B cell (primary cell): ENCODE results near the gene CBX2. TPM values are rescaled to one million over a fixed set of nuclear protein-coding genes. Genes with fewer than 3 reads are reported as not detected.
"Not testable (repeated sequence)": the region's sequence is repeated elsewhere in the genome, so short reads cannot be mapped to it uniquely, and the experiment has no call there.

Source experiments
- ATAC-seq: fragments of 200-7000 bp; cut with Tn5 transposase; one replicate; pipeline ENCODE4 v1.10.0; 2021; ENCODE audit warnings: low read depth, mild to moderate bottlenecking, moderate number of reproducible peaks, moderate library complexity
- CTCF ChIA-PET: fragments of 350-600 bp; sonication (Branson Sonifier 250); formaldehyde crosslinking; loops from one replicate; lab custom pipeline; 2021; ENCODE audit warnings: antibody characterized with exemption, inconsistent platforms; lab: Charles Lee
- POLR2A ChIA-PET: fragments of 350-600 bp; sonication (Branson Sonifier 250); formaldehyde crosslinking; loops from one replicate; lab custom pipeline; 2021; ENCODE audit warnings: antibody characterized with exemption; lab: Charles Lee
- DNase-seq: peaks from one replicate; pipeline ENCODE4 v3.0.0; 2013
- H2AFZ ChIP-seq: 2 replicates; pipeline ENCODE4 v1.6.1; 2012; ENCODE audit warnings: mild to moderate bottlenecking, low read depth, low read length; ENCODE audit not compliant: insufficient read depth, poor library complexity, severe bottlenecking
- H3K27ac ChIP-seq, 2 donors: 1 replicate in 1 of 2; 2 replicates in 1 of 2; pipeline ENCODE4 v1.5.1; 2012 to 2013; ENCODE audit warnings: low read length in 2 of 2, mild to moderate bottlenecking in 2 of 2, moderate library complexity in 1 of 2
- H3K27me3 ChIP-seq, 4 experiments: fragments of 200-600 bp in 1 of 4; sonication (generic) in 1 of 4; replicated peaks in 1 of 4; 1 replicate in 2 of 4; 2 replicates in 2 of 4; pipeline versions ENCODE4 v1.6.1 to v1.7.0; 2013 to 2016; ENCODE audit warnings: low read length in 3 of 4, mild to moderate bottlenecking in 2 of 4, mixed read lengths in 1 of 4, moderate library complexity in 1 of 4; ENCODE audit not compliant: insufficient read depth in 4 of 4, control insufficient read depth in 3 of 4; ENCODE audit errors: control extremely low read depth in 1 of 4
- H3K36me3 ChIP-seq, 2 experiments: replicated peaks in 1 of 2; 1 replicate in 1 of 2; 2 replicates in 1 of 2; pipeline versions ENCODE4 v1.6.1 to v1.7.1; 2013; ENCODE audit warnings: low read length in 1 of 2; ENCODE audit not compliant: insufficient read depth in 2 of 2, control insufficient read depth in 1 of 2; ENCODE audit errors: control extremely low read depth in 1 of 2, extremely low read depth in 1 of 2
- H3K4me1 ChIP-seq, 2 donors: fragments of 200-600 bp in 1 of 2; sonication (generic) in 1 of 2; 1 replicate in 1 of 2; 2 replicates in 1 of 2; pipeline versions ENCODE4 v1.5.1 to v1.6.1; 2013 to 2017; ENCODE audit warnings: low read length in 2 of 2; ENCODE audit not compliant: control insufficient read depth in 2 of 2, insufficient read depth in 2 of 2
- H3K4me2 ChIP-seq: replicated peaks from 2 replicates; pipeline ENCODE3; 2012; ENCODE audit warnings: mild to moderate bottlenecking, low read depth, low read length; ENCODE audit not compliant: poor library complexity, severe bottlenecking
- H3K4me3 ChIP-seq, 5 experiments: fragments of 200-600 bp in 1 of 5; sonication (generic) in 1 of 5; 1 replicate in 3 of 5; 2 replicates in 2 of 5; pipeline versions ENCODE4 v1.5.1 to v1.7.0; 2011 to 2016; ENCODE audit warnings: low read length in 4 of 5, mild to moderate bottlenecking in 4 of 5, low read depth in 2 of 5, control low read depth in 1 of 5, moderate library complexity in 1 of 5; ENCODE audit not compliant: insufficient read depth in 1 of 5; ENCODE audit errors: control extremely low read depth in 1 of 5, extremely low read depth in 1 of 5
- H3K79me2 ChIP-seq: fragments of 200-600 bp; sonication (generic); one replicate; pipeline ENCODE4 v1.6.0; 2016; ENCODE audit warnings: low read length; ENCODE audit not compliant: control insufficient read depth, insufficient read depth
- H3K9ac ChIP-seq: fragments of 200-600 bp; sonication (generic); 2 replicates; pipeline ENCODE4 v1.6.1; 2017; ENCODE audit warnings: mild to moderate bottlenecking, low read length, moderate library complexity
- H3K9me3 ChIP-seq, 3 donors: one replicate each; pipeline versions ENCODE4 v1.6.1 to v1.7.1; 2013; ENCODE audit warnings: low read length in 2 of 3; ENCODE audit not compliant: control insufficient read depth in 2 of 3, insufficient read depth in 1 of 3; ENCODE audit errors: control extremely low read depth in 1 of 3
- H4K20me1 ChIP-seq: 2 replicates; pipeline ENCODE4 v1.6.0; 2012; ENCODE audit warnings: mild to moderate bottlenecking, low read length; ENCODE audit not compliant: insufficient read depth, control insufficient read depth, poor library complexity, severe bottlenecking
- H3K27ac Mint-ChIP-seq: one replicate; pipeline ENCODE4 v1.8.0; 2021; ENCODE audit warnings: mixed read lengths
- H3K27me3 Mint-ChIP-seq: one replicate; pipeline ENCODE4 v1.8.0; 2021; ENCODE audit warnings: mixed read lengths
- H3K4me1 Mint-ChIP-seq: one replicate; pipeline ENCODE4 v1.8.0; 2021; ENCODE audit warnings: mixed read lengths
- H3K4me3 Mint-ChIP-seq: one replicate; pipeline ENCODE4 v1.8.0; 2021; ENCODE audit warnings: mixed read lengths
- H3K9me3 Mint-ChIP-seq: one replicate; pipeline ENCODE4 v1.8.0; 2022; ENCODE audit warnings: mixed read lengths; ENCODE audit not compliant: insufficient read depth
- EZH2 ChIP-seq: IDR thresholded peaks from 2 replicates; pipeline ENCODE4 v1.6.1; 2012; ENCODE audit warnings: borderline replicate concordance, low read depth, mild to moderate bottlenecking, moderate library complexity, low read length; ENCODE audit not compliant: insufficient read depth, poor library complexity, severe bottlenecking
- WGBS: methylation state at CpG from one replicate; pipeline ENCODE4 v1.1.5; 2013; ENCODE audit warnings: missing lambda C conversion rate; ENCODE audit not compliant: insufficient coverage; 5-methylcytosine and 5-hydroxymethylcytosine counted together
- intact Hi-C: fragments of 100-400 bp; cut with micrococcal nuclease; formaldehyde crosslinking; loops from one replicate; pipeline ENCODE4 v1.10.0; 2022
- polyA plus RNA-seq: library from polyadenylated mRNA; depleted of rRNA; stranded (reverse); fragments of >200 nt; gene quantifications from 2 replicates; pipeline ENCODE4 v1.2.3, GENCODE V29; 2012
- total RNA-seq, 2 donors: library from RNA; stranded (reverse); fragments of 120-200 nt in 1 of 2; gene quantifications; 1 replicate in 1 of 2; 2 replicates in 1 of 2; pipeline versions ENCODE4 v1.2.3 to v1.2.4, GENCODE V29; 2013 to 2022
- TF ChIP-seq, protein P1 (sequence below): fragments of 200-600 bp; IDR thresholded peaks from one replicate; pipeline ENCODE4 v1.8.0; 2022; ENCODE audit warnings: antibody characterized with exemption, mild to moderate bottlenecking

CBX2 gene
- total and polyA plus RNA-seq, 2 donors (not counting 1 experiment from before 2014, with no cell fraction given), result 0.10 to 0.47 TPM

DNA sequence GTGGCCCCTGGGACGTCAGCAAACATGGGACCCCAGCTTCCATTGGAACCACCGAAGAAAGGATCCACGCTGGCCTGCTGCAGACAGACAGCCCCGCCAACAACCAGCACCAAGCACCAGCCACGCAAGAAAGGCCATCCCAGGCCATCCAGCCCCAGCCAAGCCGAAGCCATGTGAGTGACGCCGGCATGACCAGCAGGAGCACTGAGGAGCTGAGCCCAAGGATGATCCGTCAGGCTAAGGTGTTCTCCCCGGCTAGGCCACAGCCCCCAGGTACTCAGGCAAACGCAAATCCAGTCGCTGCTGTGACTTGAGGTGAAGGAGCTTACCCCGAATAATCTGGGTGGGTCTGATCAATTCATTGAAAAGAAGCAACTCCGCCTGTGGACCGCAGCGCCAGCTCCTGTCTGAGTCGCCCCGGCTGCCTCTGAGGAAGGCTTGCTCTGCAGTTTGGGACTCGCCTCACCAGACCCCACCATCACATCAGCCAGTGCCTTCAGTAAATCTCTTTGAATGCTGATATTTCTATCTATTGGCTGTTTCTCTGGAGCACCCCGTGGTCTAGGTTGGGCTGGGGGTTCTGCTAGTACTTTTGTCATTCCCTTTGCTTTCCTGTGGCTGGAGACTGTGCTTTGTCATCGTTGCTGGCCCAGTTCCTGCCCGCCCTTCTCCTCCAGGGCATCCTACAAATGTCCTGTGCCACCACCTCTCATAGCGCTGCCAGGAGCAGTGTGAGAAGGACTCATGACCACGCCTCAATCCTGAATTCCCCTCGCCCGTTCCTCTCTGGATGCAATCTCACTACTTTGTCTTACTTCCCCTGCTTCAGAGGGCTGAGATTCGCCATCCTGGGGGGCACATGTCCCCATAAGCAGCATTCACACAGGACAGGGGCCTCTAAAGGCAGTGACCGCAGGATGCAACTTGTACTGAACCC is 8.1 kb upstream of the CBX2 start:
- no peak for ATAC-seq
- TF ChIP-seq, protein P1, sequence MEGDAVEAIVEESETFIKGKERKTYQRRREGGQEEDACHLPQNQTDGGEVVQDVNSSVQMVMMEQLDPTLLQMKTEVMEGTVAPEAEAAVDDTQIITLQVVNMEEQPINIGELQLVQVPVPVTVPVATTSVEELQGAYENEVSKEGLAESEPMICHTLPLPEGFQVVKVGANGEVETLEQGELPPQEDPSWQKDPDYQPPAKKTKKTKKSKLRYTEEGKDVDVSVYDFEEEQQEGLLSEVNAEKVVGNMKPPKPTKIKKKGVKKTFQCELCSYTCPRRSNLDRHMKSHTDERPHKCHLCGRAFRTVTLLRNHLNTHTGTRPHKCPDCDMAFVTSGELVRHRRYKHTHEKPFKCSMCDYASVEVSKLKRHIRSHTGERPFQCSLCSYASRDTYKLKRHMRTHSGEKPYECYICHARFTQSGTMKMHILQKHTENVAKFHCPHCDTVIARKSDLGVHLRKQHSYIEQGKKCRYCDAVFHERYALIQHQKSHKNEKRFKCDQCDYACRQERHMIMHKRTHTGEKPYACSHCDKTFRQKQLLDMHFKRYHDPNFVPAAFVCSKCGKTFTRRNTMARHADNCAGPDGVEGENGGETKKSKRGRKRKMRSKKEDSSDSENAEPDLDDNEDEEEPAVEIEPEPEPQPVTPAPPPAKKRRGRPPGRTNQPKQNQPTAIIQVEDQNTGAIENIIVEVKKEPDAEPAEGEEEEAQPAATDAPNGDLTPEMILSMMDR, result no peak
- TF ChIP-seq EZH2, result no peak
- Histone ChIP-seq H3K36me3 (no peaks in the 10 kb centered on the region), H3K9ac (no peak overlapping the region), H3K9me3 (peaks cover 0 to 13% (median 0%) of the 10 kb centered on the region in 3 donors), H3K4me1 (no peaks in the 10 kb centered on the region), H3K4me2 (no peak overlapping the region), H3K27me3 (peaks cover 0 to 28% (median 2%) of the 10 kb centered on the region in 4 experiments), H4K20me1 (no peaks in the 10 kb centered on the region), H3K79me2 (no peaks in the 10 kb centered on the region), H3K27ac (no peak overlapping the region), H2AFZ (no peak overlapping the region), H3K4me3 (no peak overlapping the region)
- intact Hi-C loops, result no loop called here
- no peak for DNase-seq
- no peak overlapping the region for H3K4me3 Mint-ChIP-seq
- ChIA-PET CTCF (no interaction called here), POLR2A (no interaction called here)
- 72% methylated on average over 22 of the region's 28 CpGs for WGBS
- H3K27ac Mint-ChIP-seq, result no peak overlapping the region
- H3K27me3 Mint-ChIP-seq, result peaks cover 44% of the 10 kb centered on the region
- peaks cover 2% of the 10 kb centered on the region for H3K9me3 Mint-ChIP-seq
- H3K4me1 Mint-ChIP-seq, result no peaks in the 10 kb centered on the region

DNA sequence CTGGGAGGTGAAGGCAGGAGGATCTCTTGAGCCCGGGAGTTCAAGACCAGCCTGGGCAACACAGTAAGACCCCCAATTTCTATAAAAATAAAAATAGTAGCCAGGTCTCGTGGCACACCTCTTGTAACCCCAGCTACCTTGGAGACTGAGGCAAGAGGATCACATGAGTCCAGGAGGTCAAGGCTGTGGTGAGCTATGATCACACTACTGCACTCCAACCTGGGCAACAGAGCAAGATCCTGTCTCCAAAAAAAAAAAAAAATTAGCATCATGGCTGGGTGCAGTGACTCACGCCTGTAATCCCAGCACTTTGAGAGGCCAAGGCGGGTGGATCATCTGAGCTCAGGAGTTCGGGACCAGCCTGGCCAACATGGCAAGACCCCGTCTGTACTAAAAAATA is 6.7 kb upstream of the CBX2 start:
- TF ChIP-seq EZH2, result no peak
- TF ChIP-seq, protein P1, result no peak
- Mint-ChIP-seq H3K27me3 (peaks cover 53% of the 10 kb centered on the region), H3K27ac (no peak overlapping the region), H3K9me3 (peaks cover 2% of the 10 kb centered on the region), H3K4me3 (no peak overlapping the region), H3K4me1 (no peaks in the 10 kb centered on the region)
- POLR2A ChIA-PET, result no interaction called here
- Histone ChIP-seq H3K4me2 (no peak overlapping the region), H3K4me1 (no peaks in the 10 kb centered on the region), H3K9ac (no peak overlapping the region), H2AFZ (no peak overlapping the region), H3K9me3 (peaks cover 0 to 13% (median 0%) of the 10 kb centered on the region in 3 donors), H3K36me3 (no peaks in the 10 kb centered on the region), H3K4me3 (no peak overlapping the region), H3K79me2 (no peaks in the 10 kb centered on the region), H3K27ac (no peak overlapping the region), H3K27me3 (peaks cover 0 to 41% (median 14%) of the 10 kb centered on the region in 4 experiments), H4K20me1 (no peaks in the 10 kb centered on the region)
- ATAC-seq (no peak), DNase-seq (no peak)
- 95% methylated on average over 5 of the region's 6 CpGs for WGBS
- CTCF ChIA-PET, result interaction anchor here (0.7 kb wide), 1 partner anchor 38 kb away, joined by 3 read pairs; no protein-coding TSS in a partner anchor
- intact Hi-C loops, result no loop called here

DNA sequence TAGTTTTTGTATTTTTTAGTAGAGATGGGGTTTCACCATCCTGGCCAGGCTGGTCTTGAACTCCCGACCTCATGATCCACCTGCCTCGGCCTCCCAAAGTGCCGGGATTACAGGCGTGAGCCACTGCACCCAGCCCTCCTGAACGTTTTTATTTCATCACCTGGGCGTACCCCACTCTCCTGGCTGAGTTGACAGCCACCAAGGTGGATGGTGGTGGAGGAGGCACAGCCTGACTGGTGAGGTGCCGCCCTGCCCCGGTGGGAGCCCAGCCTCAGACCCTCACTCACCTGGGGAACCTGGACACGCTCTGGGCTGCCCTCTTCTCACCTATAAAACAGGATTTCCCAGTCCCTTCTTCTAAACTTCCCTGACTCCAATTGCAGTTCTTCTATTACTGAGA is 5.2 kb upstream of the CBX2 start:
- peaks cover 0 to 16% (median 0%) of the 10 kb centered on the region in 3 donors for H3K9me3 ChIP-seq
- H3K4me3 ChIP-seq, CTCF ChIA-PET, H3K9ac ChIP-seq, H3K27ac Mint-ChIP-seq, DNase-seq, H3K36me3 ChIP-seq, H3K4me3 Mint-ChIP-seq, intact Hi-C loops, H3K27ac ChIP-seq, H4K20me1 ChIP-seq, POLR2A ChIA-PET, H2AFZ ChIP-seq, H3K79me2 ChIP-seq, H3K4me2 ChIP-seq, H3K4me1 Mint-ChIP-seq, H3K9me3 Mint-ChIP-seq, ATAC-seq: not testable (repeated sequence)
- H3K27me3 Mint-ChIP-seq, result peaks cover 57% of the 10 kb centered on the region
- 100% methylated on average over 6 of the region's 9 CpGs for whole genome bisulfite sequencing
- H3K4me1 ChIP-seq, result peaks cover 11% of the 10 kb centered on the region in 2 donors
- H3K27me3 ChIP-seq, result peaks cover 0 to 55% (median 24%) of the 10 kb centered on the region in 4 experiments
